Measurements from ENCODE around the gene SLITRK2.

The SLITRK2 gene

GRCh38 chrX:145853181-145853580 lies 35.6 kb downstream of the SLITRK2 start:
- FAIRE-seq (no peak), DNase-seq (ENCODE audit: insufficient read length, low spot score) (no peak)

GRCh38 chrX:145856181-145856580 lies 38.6 kb downstream of the SLITRK2 start:
- FAIRE-seq (no peak), DNase-seq (ENCODE audit: insufficient read length, low spot score) (no peak)

- DNase-seq (ENCODE audit: insufficient read length, low spot score) = no peak
- no peak for FAIRE-seq
These were observed 44.2 kb downstream of the SLITRK2 start for GRCh38 chrX:145861818-145862217.

GRCh38 chrX:145865082-145865481 lies 47.5 kb downstream of the SLITRK2 start:
- DNase-seq (ENCODE audit: insufficient read length, low spot score) = no peak
- FAIRE-seq = no peak
